ENCODE results near the gene CNTROB.

- TF ChIP-seq POLR2A (IDR thresholded peaks at IDR 0.05; ENCODE audit: extremely low read depth, insufficient read length) (no peak), MYC (IDR thresholded peaks at IDR 0.05; ENCODE audit: low read depth, low read length) (no peak)
- TF ChIP-seq, protein P1, sequence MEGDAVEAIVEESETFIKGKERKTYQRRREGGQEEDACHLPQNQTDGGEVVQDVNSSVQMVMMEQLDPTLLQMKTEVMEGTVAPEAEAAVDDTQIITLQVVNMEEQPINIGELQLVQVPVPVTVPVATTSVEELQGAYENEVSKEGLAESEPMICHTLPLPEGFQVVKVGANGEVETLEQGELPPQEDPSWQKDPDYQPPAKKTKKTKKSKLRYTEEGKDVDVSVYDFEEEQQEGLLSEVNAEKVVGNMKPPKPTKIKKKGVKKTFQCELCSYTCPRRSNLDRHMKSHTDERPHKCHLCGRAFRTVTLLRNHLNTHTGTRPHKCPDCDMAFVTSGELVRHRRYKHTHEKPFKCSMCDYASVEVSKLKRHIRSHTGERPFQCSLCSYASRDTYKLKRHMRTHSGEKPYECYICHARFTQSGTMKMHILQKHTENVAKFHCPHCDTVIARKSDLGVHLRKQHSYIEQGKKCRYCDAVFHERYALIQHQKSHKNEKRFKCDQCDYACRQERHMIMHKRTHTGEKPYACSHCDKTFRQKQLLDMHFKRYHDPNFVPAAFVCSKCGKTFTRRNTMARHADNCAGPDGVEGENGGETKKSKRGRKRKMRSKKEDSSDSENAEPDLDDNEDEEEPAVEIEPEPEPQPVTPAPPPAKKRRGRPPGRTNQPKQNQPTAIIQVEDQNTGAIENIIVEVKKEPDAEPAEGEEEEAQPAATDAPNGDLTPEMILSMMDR (IDR thresholded peaks at IDR 0.05; ENCODE audit: low read depth, low read length), result no peak
These were observed 21.3 kb upstream of the CNTROB start for GRCh38 chr17:7910711-7911110.
